HepG2 (cell line): Measurements from ENCODE around the gene PSMB11. TPM values are rescaled to one million over a fixed set of nuclear protein-coding genes. Genes with fewer than 3 reads are reported as not detected.
A peak's percentile ranks its signal among the peaks of the same experiment; 100 is the strongest.

Source experiments
- ATAC-seq: fragments of 200-7000 bp; cut with Tn5 transposase; 3 replicates; pipeline ENCODE4 v1.9.1; 2020; ENCODE audit warnings: mild to moderate bottlenecking, moderate library complexity
- BruUV-seq: library from RNA; stranded (reverse); fragments of 400-500 nt; replicated peaks from 2 replicates; lab custom pipeline; 2021; lab: Mats Ljungman, UMichigan
- CTCF ChIA-PET: fragments of 300-600 bp; formaldehyde crosslinking; extraction: SDS; loops from one replicate; lab custom pipeline; 2021; ENCODE audit warnings: low total read pairs, inconsistent platforms, low intra/inter-chr PET ratio; lab: Yijun Ruan, JAX
- POLR2A ChIA-PET: fragments of 350-600 bp; sonication (Branson Sonifier 250); formaldehyde crosslinking; loops from one replicate; lab custom pipeline; 2020; ENCODE audit warnings: antibody characterized with exemption, inconsistent platforms; lab: Yijun Ruan, JAX
- DNase-seq: peaks from one replicate; pipeline ENCODE4 v3.0.0-alpha.2; 2015; ENCODE audit warnings: low spot score
- FAIRE-seq: peaks from 3 replicates; lab custom pipeline; 2011; peaks lifted over from hg19 to GRCh38; lab: Jason Lieb, UNC
- H2AFZ ChIP-seq: one replicate; pipeline ENCODE4 v1.6.1; 2011; ENCODE audit warnings: low read length, inconsistent platforms
- H3K27ac ChIP-seq: fragments of 300-600 bp; 3 replicates; pipeline ENCODE4 v1.8.0; 2011; ENCODE audit warnings: mixed run types, mild to moderate bottlenecking, mixed read lengths, low read length, inconsistent platforms; ENCODE audit not compliant: insufficient read depth; ENCODE audit errors: extremely low read length
- H3K27me3 ChIP-seq, 2 experiments: fragments of 200-600 bp in 1 of 2; 2 replicates in 1 of 2; 3 replicates in 1 of 2; pipeline versions ENCODE4 v1.6.0 to v1.8.0; 2011; ENCODE audit warnings: low read length in 2 of 2, mild to moderate bottlenecking in 2 of 2, moderate library complexity in 2 of 2, inconsistent platforms in 1 of 2; ENCODE audit not compliant: insufficient read depth in 2 of 2, control insufficient read depth in 1 of 2
- H3K36me3 ChIP-seq, 2 experiments: fragments of 200-600 bp in 1 of 2; replicated peaks in 1 of 2; 2 replicates in 1 of 2; 3 replicates in 1 of 2; pipeline versions ENCODE4 v1.5.1 to v1.8.0; 2011; ENCODE audit warnings: low read length in 2 of 2, inconsistent platforms in 1 of 2; ENCODE audit not compliant: insufficient read depth in 2 of 2, control insufficient read depth in 1 of 2
- H3K4me1 ChIP-seq: 2 replicates; pipeline ENCODE4 v1.5.1; 2012; ENCODE audit warnings: low read length, inconsistent platforms; ENCODE audit not compliant: insufficient read depth
- H3K4me2 ChIP-seq: 2 replicates; pipeline ENCODE4 v1.6.0; 2011; ENCODE audit warnings: low read depth, low read length, inconsistent platforms
- H3K4me3 ChIP-seq, 3 experiments: fragments of 200-600 bp in 1 of 3; sonication (generic), shearing (Covaris generic) in 1 of 3; replicated peaks in 1 of 3; 2 replicates each; pipeline ENCODE4 v1.5.1; 2011 to 2016; ENCODE audit warnings: low read length in 3 of 3, inconsistent platforms in 2 of 3, low read depth in 2 of 3, mild to moderate bottlenecking in 2 of 3, control low read depth in 1 of 3, mixed read lengths in 1 of 3; ENCODE audit not compliant: insufficient read depth in 1 of 3
- H3K79me2 ChIP-seq: one replicate; pipeline ENCODE4 v1.6.1; 2011; ENCODE audit warnings: low read length, inconsistent platforms; ENCODE audit not compliant: insufficient read depth
- H3K9ac ChIP-seq: 2 replicates; pipeline ENCODE4 v1.6.0; 2011; ENCODE audit warnings: mild to moderate bottlenecking, low read depth, low read length, inconsistent platforms; ENCODE audit not compliant: insufficient read depth
- H3K9me3 ChIP-seq: 2 replicates; pipeline ENCODE4 v1.5.1; 2012; ENCODE audit warnings: mild to moderate bottlenecking, low read length
- H4K20me1 ChIP-seq: 2 replicates; pipeline ENCODE4 v1.6.0; 2011; ENCODE audit warnings: inconsistent platforms, mild to moderate bottlenecking, low read length, moderate library complexity; ENCODE audit not compliant: insufficient read depth
- DDIT3 ChIP-seq: sonication (generic); formaldehyde crosslinking; IDR thresholded peaks from 2 replicates; pipeline ENCODE4 v1.4.0; 2020; ENCODE audit warnings: mild to moderate bottlenecking, missing genetic modification reagents
- RBAK ChIP-seq: sonication (generic); formaldehyde crosslinking; IDR thresholded peaks from 2 replicates; pipeline ENCODE4 v1.5.1; 2020; ENCODE audit warnings: mild to moderate bottlenecking, missing genetic modification reagents
- SALL1 ChIP-seq: sonication (generic); formaldehyde crosslinking; IDR thresholded peaks from 2 replicates; pipeline ENCODE4 v1.8.0; 2022; ENCODE audit warnings: mild to moderate bottlenecking, missing genetic modification reagents
- SNAPC4 ChIP-seq: sonication (generic); formaldehyde crosslinking; IDR thresholded peaks from 2 replicates; pipeline ENCODE4 v1.4.0; 2020; ENCODE audit warnings: mild to moderate bottlenecking, missing genetic modification reagents
- SP4 ChIP-seq: sonication (generic); formaldehyde crosslinking; IDR thresholded peaks from 2 replicates; pipeline ENCODE4 v1.8.1; 2023; ENCODE audit warnings: mild to moderate bottlenecking, missing genetic modification reagents
- TAF1 ChIP-seq: sonication (generic); formaldehyde crosslinking; IDR thresholded peaks from 2 replicates; pipeline ENCODE4 v1.4.0; 2020; ENCODE audit warnings: missing genetic modification reagents
- TBL1XR1 ChIP-seq: fragments of 150-350 bp; IDR thresholded peaks from 2 replicates; pipeline ENCODE4 v1.6.1; 2014; ENCODE audit warnings: borderline replicate concordance, low read length; ENCODE audit not compliant: partially characterized antibody
- ZBTB1 ChIP-seq: sonication (generic); formaldehyde crosslinking; IDR thresholded peaks from 2 replicates; pipeline ENCODE4 v1.4.0; 2020; ENCODE audit warnings: missing genetic modification reagents, borderline replicate concordance
- ZNF570 ChIP-seq: sonication (generic); formaldehyde crosslinking; IDR thresholded peaks from 2 replicates; pipeline ENCODE4 v1.4.0; 2020; ENCODE audit warnings: mild to moderate bottlenecking, missing genetic modification reagents, borderline replicate concordance
- ZNF619 ChIP-seq: sonication (generic); formaldehyde crosslinking; IDR thresholded peaks from 2 replicates; pipeline ENCODE4 v1.4.0; 2020; ENCODE audit warnings: mild to moderate bottlenecking, missing genetic modification reagents
- WGBS: methylation state at CpG from one replicate; pipeline ENCODE4 v1.1.6; 2017; ENCODE audit warnings: low lambda C conversion rate; 5-methylcytosine and 5-hydroxymethylcytosine counted together
- in situ Hi-C: cut with HindIII; loops from 2 replicates; pipeline ENCODE4 v1.10.0; 2017; ENCODE audit warnings: low pct_unique_long_range_greater_than_20kb; ENCODE audit not compliant: extremely low pct_ligation_motif_present
- intact Hi-C: fragments of 100-400 bp; cut with micrococcal nuclease; formaldehyde crosslinking; loops from one replicate; pipeline ENCODE4 v1.10.0; 2022; ENCODE audit not compliant: unreplicated experiment
- polyA plus RNA-seq, 8 experiments: library from polyadenylated mRNA; depleted of rRNA in 3 of 8; stranded (reverse) in 7 of 8; unstranded in 1 of 8; fragments of >200 nt; fragmentation: Illumina TruSeq in 4 of 8; extraction: Trizol in 4 of 8; gene quantifications; 2 replicates each; pipeline versions ENCODE4 v1.2.1 to v1.2.3, GENCODE V29; 2011 to 2016; ENCODE audit warnings: low read depth in 4 of 8, missing spikeins in 1 of 8, mixed read lengths in 1 of 8; ENCODE audit not compliant: insufficient read depth in 1 of 8
- total RNA-seq, 5 experiments: library from RNA; depleted of rRNA; stranded (reverse); fragments of >200 nt; fragmentation: Illumina TruSeq; extraction: Trizol; gene quantifications; 2 replicates each; pipeline ENCODE4 v1.2.3, GENCODE V29; 2016; ENCODE audit warnings: low read depth in 1 of 5
- TF ChIP-seq, protein P1 (sequence below): sonication (generic); formaldehyde crosslinking; conservative IDR thresholded peaks from 2 replicates; pipeline ENCODE4 v1.4.0; 2020; ENCODE audit warnings: missing genetic modification reagents
- TF ChIP-seq, protein P2 (sequence below): sonication (generic); formaldehyde crosslinking; IDR thresholded peaks from 2 replicates; pipeline ENCODE4 v1.4.0; 2020; ENCODE audit warnings: missing genetic modification reagents
- TF ChIP-seq, protein P3 (sequence below): sonication (generic); formaldehyde crosslinking; IDR thresholded peaks from 2 replicates; pipeline ENCODE4 v1.4.0; 2020; ENCODE audit warnings: missing genetic modification reagents

Gene PSMB11
- total and polyA plus RNA-seq, 2 of the 13 experiments (the other 11 are each of a cell fraction or from before 2014, with no cell fraction given) = not detected

DNA sequence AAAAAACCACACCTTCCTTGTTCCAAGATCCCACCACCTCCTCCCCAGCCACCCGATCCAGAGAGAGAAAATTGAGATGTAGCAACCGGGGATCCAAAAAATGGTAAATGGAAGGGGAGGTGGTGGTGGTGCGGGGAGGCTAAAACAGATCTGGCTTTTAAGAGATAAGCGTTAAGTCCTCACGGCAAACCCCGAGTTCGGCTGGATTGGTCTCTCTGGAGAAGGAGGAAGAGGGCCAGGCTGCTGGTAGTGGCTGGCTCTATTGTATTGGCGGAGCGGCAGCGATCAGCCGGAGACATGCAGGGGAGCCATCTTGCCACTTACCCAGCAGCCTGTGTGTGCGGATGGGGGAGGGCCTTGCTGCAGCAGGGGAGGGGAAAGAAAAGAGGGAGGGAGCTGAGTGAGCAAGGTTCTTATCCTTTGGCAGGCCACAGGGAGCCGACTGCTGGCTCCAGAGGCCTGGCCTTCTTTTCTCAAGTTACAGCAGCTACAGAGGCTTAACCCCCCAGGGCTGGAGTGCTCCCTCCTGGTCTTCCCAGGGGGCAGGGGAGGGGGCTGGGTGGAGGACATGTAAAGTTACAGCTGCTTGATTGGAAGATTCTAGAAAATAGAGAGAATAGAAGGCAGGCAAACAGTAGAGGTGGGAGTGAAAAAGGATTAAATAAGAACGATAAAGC is 29.4 kb downstream of the PSMB11 start:
- Histone ChIP-seq H3K27ac (peak overlapping the region; percentile 69), H3K4me2 (peak overlapping the region; percentile 97), H3K4me3 (peak overlapping the region; percentile 85 to 91 (median 86)), H3K9ac (peak overlapping the region; percentile 89), H3K4me1 (peaks cover 42% of the 10 kb centered on the region), H3K9me3 (no peaks in the 10 kb centered on the region), H2AFZ (no peak overlapping the region), H3K36me3 (peaks cover 42 to 72% of the 10 kb centered on the region in 2 experiments), H4K20me1 (peaks cover 12% of the 10 kb centered on the region), H3K27me3 (no peaks in the 10 kb centered on the region; a peak in 1 of 5 replicates), H3K79me2 (peaks cover 41% of the 10 kb centered on the region)
- 6% methylated on average over 14 of the region's 14 CpGs for WGBS
- DNase-seq (peak; percentile 94), FAIRE-seq (peak; percentile 95), ATAC-seq (peak; percentile 95)
- no TSS peak for BruUV-seq
- intact Hi-C loops (loop anchor here (1.0 kb wide), 1 partner anchor 23 kb away; no protein-coding TSS in a partner anchor), in situ Hi-C loops (no loop called here)
- CTCF ChIA-PET = interaction anchor here (0.9 to 4.5 kb wide), 4 partner anchors 13 to 116 kb away, joined by 3 to 34 read pairs (median 3); partner anchors contain the start of gene CEBPE
- POLR2A ChIA-PET = interaction anchor here (0.6 to 5.6 kb wide), 42 partner anchors 10 to 1171 kb away, joined by 3 to 146 read pairs (median 4); partner anchors contain the start of genes ACIN1, AJUBA, BCL2L2 and C14orf119
- peak; percentile 88; the same call in 1 of the 2 replicates for TF ChIP-seq ZNF619
- TF ChIP-seq, protein P1, sequence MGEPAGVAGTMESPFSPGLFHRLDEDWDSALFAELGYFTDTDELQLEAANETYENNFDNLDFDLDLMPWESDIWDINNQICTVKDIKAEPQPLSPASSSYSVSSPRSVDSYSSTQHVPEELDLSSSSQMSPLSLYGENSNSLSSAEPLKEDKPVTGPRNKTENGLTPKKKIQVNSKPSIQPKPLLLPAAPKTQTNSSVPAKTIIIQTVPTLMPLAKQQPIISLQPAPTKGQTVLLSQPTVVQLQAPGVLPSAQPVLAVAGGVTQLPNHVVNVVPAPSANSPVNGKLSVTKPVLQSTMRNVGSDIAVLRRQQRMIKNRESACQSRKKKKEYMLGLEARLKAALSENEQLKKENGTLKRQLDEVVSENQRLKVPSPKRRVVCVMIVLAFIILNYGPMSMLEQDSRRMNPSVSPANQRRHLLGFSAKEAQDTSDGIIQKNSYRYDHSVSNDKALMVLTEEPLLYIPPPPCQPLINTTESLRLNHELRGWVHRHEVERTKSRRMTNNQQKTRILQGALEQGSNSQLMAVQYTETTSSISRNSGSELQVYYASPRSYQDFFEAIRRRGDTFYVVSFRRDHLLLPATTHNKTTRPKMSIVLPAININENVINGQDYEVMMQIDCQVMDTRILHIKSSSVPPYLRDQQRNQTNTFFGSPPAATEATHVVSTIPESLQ (CRISPR knock-in tag) = no peak; the same call in 1 of the 2 replicates
- TF ChIP-seq TAF1 (CRISPR knock-in tag) = peak; percentile 98
- TF ChIP-seq SP4 = peak; percentile 67; the same call in 1 of the 2 replicates
- TF ChIP-seq, protein P2, sequence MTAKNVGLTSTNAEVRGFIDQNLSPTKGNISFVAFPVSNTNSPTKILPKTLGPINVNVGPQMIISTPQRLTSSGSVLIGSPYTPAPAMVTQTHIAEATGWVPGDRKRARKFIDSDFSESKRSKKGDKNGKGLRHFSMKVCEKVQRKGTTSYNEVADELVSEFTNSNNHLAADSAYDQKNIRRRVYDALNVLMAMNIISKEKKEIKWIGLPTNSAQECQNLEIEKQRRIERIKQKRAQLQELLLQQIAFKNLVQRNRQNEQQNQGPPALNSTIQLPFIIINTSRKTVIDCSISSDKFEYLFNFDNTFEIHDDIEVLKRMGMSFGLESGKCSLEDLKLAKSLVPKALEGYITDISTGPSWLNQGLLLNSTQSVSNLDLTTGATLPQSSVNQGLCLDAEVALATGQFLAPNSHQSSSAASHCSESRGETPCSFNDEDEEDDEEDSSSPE (CRISPR knock-in tag) = no peak
- TF ChIP-seq ZBTB1 (CRISPR knock-in tag) = no peak
- TF ChIP-seq TBL1XR1 = peak; percentile 46
- no peak; the same call in 1 of the 2 replicates for TF ChIP-seq RBAK (CRISPR knock-in tag)
- TF ChIP-seq, protein P3, sequence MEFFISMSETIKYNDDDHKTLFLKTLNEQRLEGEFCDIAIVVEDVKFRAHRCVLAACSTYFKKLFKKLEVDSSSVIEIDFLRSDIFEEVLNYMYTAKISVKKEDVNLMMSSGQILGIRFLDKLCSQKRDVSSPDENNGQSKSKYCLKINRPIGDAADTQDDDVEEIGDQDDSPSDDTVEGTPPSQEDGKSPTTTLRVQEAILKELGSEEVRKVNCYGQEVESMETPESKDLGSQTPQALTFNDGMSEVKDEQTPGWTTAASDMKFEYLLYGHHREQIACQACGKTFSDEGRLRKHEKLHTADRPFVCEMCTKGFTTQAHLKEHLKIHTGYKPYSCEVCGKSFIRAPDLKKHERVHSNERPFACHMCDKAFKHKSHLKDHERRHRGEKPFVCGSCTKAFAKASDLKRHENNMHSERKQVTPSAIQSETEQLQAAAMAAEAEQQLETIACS (CRISPR knock-in tag) = no peak
- TF ChIP-seq ZNF570 (CRISPR knock-in tag) = no peak
- no peak for TF ChIP-seq DDIT3 (CRISPR knock-in tag)
- peak; percentile 80; the same call in 1 of the 2 replicates for TF ChIP-seq SNAPC4
- peak; percentile 94 for TF ChIP-seq SALL1
